GM18520 (cell line): ENCODE results near the gene VDR.
"Not testable (repeated sequence)": the region's sequence is repeated elsewhere in the genome, so short reads cannot be mapped to it uniquely, and the experiment has no call there.

Experiments used
- ATAC-seq: cut with Tn5 transposase; IDR thresholded peaks from one replicate; pipeline ENCODE4 v1.9.1; 2021; ENCODE audit not compliant: unreplicated experiment

Gene VDR

DNA sequence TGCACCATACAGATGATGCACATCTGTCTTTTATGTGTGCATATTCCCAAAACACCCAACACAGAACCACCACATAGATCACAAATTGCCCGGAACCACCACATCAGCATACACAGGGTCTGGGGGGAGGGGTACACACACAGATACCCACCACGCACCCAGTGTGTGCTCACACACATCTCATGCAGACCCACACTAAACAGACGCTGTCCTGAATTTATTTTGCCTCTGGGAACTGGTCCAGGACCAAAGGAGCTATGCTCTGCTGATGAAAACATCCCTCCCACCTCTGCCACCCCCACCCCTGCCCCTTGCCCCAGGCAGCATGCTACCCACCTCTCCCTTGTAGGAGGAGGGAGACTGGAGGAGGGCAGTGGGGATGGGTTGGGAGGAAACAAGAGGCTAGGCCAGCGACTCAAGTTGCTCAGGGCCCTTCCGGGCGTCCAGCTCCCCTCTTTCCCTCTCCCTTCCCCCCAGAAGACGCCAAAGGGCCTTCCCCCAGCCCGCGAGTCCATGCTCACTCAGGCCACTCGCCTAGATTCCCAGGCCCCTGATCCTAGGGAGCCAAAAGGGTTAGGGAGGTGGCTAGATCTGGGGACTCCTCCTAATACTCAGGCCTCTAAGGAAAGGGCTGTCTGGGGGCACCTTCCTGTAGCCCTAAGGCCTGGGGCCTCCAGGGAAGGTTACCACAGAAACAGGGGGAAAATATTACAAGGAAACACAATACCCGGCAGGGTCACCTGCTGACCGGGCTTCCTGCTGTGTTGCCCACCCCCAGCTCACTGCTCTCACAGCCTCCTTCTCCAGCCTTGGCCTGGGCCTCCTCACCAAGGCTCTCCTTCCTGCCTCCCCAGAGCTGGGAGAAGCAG lies 88.2 kb downstream of the VDR start:
- no peak for ATAC-seq

DNA sequence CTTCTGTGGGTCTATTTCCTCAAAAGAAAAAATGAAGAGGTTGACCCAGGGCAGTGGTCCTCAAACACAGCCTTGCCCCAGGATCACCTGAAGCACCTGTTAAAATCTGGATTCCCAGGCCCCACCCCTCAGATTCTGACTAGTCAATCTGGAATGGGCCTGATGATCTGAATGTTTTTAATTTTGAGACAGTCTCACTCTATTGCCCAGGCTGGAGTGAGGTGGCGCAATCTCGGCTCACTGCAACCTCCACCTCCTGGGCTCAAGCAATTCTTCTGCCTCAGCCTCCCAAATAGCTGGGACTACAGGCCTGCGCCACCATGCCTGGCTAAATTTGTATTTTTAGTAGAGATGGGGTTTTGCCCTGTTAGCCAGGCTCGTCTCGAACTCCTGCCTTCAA lies 89.3 kb downstream of the VDR start:
- ATAC-seq, result not testable (repeated sequence)

DNA sequence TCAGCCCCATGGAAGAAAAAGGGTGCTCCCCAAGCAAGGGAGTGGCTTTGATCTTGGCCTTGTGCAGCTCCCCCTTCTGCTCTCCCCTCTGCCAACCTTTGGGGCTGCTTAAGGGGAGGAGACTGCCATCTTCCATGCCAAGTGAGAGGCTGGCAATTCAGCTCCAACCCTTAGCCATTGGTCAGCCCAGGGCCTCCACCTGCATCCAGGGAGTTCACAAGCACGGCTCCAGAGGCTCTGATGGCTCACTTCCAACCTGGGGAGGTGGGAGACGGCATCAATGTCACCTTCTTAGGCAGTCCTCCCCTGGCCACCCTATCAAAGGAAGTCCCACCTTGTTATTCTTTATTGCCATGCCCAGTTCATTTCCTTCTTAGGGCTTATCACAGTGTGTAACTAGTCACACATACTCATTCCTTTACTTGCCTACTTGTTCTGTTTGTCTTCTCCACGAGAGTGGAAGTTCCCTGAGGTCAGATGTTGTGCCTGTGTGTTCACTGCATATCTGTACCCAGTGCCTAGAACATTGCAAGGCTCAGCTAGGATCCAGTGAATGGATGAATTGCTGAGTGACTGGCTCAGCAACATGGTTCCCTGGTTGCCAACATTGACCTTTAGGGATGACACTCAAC lies 90.1 kb downstream of the VDR start:
- ATAC-seq, result no peak

DNA sequence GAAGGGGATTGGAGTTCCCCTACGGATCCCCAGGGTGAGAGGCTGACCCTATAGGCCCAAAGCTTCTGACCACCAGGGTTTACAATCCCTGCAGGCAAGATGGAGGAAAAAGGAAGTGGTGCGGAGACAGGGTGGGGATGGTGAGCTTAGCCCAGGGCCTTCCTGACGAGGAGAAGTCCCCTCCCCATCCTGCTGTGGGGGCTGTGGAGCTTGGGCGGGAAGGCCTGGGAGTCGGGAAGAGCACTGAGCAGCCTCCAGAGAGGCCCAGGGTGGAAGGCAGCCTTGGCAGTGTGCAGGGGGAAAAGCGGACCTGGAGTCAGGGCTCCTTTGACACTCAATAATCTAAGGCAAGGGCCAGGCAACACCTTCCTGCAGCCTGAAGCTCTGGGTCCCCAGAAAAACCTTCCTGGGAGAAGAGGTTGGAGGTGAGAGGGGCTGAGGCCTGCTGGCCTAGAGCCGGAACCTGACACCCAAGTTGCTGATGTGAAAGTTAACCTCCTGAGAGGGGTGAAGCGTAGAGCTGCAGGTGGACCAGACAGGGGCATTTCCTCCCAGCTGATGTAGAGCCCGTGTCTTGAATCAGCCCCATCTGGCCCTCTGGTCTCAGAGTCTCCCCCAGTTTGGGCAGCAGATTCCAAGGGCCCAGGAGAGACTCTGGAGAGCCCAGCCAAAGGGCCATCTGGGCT lies 91.1 kb downstream of the VDR start:
- peak; percentile 25 for ATAC-seq

DNA sequence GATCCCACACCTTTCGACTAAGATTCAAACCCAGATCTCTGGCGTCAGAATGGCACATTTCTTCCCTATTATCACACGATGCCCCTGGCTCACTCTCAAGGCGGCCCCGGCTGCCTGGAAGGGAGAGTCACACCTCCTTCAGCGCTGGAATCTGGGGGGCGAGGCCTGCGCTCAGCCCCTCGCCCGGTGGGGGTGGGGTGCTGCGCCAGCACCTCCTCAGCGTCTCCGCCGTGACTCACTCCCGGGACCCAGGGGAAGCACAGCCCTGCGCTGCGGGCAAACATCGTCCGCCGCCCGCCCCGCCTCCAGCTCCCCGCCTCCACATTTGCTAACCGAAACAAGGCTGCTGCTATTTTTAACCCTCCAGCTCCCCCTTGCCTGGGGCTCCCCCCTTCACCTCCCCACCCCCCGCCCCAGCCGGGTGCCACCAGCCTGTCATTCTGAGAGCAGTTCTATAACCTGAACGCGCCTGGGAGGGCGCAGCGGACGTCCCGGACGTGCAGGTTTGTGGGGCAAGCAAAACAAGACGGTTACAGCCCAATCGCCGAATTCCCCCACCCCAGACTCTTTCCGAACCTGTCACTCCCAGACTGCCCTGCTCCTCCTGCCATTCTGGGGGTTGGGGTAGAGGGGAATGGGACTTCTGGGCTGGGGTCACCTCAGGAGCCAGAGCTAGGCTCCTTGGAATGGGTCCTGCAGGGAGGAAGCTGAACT lies 91.8 kb downstream of the VDR start:
- ATAC-seq, result peak; percentile 43

DNA sequence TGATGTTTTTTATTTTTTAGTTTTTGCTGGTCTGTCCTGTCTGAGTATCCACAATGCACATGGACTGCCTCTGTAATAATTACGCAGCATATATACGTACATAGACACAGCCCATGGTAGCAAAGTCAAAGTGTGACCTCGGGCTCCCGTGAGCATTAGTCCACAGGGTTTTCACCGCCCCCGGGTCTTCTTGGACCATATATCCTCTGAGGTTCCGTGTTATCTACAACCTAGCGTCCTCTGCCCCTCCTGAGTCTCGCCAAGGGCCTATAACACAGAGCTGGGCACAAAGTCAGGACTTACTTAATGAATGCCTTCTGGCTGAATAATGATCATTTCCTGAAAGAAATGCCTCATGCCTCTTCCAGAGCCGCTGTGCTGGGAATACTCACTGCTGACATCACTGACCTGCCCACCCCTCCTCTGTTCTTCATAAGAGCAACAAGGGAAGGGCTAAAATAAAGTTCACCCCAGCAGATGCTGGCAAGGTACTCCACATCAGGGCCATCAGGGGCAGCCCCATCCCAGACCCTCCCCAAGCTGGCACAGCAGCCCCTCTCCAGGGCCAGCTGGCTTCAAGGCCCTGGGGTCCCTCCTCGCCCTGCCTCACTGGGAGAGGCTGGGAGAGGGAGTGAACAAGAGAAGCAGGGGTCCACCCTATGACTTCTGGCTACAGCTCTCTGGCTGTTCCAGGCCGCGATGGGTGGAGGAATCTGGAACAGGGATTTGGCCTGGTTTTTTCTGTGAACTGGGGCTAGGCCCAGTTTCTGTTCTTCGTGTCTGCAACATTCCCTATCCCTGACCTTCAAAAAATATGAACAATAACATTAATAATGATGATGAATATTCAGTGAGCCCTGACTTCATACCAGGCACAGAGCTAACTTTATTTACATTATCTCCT lies 93.0 kb downstream of the VDR start:
- ATAC-seq, result no peak

DNA sequence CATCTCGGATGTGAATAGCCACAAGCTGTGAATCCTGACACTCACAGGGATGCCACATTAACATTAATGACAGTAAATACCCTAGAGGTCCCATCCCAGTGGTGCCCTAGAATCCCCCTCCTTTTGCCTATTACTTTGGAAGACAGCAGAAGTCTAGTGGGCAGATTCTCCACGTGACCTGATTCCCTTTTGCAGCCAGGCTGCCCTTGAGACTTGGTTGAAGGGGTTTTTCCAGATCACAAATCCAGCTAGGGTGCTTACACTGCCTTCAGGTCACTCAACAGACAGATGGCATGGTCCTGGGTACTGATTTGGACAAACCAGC lies 93.8 kb downstream of the VDR start:
- ATAC-seq, result no peak

DNA sequence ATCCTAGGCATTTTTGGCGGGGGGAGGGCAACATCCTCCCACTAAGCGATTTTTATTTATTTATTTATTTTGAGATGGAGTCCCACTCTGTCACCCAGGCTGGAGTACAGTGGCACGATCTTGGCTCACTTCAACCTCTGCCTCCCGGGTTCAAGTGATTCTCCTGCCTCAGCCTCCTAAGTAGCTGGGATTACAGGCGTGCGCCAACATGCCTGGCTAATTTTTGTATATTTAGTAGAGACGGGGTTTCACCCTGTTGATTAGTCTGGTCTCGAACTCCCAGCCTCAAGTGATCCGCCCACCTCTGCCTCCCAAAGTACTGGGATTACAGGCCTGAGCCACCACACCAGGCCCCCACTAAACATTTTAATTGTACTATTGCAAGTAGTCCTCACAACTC lies 95.3 kb downstream of the VDR start:
- not testable (repeated sequence) for ATAC-seq

DNA sequence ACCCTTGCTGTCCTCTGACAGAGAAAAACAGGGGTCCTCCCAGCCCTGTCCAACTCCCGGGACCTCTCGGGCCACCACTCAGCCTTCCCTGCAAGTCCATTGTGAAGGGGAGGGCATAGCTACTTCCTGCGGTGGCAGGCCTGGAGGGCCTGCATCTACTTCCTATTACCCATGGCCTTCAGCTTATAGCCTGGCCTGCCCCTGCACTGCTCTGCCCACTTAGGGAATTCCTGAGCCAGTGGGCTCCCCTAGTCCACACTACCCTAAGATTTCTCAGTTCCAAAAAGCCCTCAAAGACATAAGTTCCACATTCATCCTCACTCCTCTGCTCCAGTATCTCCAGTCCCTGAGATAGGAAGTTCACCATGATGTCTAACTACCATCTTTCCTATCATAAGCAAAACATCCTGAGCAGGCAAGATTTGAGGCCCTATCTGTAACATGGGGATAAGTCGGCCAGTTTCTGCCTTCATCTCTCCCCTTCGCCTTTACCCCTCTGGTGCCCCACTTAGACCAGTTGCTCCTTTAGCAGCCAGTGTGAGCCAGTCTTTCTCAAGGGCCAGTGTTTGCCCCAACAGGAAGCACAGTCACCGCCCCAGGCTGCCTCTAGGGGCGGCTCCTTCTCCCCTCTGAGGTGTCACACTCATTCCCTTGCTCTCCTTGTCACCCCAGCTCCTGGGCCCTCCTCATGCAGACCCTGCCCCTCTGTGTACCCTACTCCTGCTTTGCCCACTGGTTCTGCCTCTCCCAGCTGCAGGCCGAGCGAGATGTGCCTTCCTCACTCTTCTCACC lies 96.0 kb downstream of the VDR start:
- ATAC-seq, result no peak

DNA sequence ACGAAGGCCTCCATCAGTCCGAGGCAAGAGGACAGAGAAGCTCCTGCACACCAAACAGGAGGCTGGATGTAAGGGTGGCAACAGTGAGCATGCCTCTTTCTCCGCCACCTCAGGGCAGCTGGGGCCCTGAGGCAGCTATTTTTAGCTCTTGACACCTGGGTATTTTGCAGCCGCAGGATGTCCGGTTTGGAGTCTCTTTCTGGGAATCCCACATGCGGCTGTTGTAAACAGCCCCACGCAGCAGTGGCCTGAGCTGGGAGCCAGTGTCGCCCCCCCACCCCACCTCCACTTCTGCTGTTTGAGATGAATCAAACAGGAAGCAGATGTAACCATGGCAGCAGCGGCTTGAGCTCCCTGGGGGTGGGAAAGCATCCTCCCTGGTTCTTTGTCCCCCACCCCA lies 96.7 kb downstream of the VDR start:
- peak; percentile 34 for ATAC-seq

DNA sequence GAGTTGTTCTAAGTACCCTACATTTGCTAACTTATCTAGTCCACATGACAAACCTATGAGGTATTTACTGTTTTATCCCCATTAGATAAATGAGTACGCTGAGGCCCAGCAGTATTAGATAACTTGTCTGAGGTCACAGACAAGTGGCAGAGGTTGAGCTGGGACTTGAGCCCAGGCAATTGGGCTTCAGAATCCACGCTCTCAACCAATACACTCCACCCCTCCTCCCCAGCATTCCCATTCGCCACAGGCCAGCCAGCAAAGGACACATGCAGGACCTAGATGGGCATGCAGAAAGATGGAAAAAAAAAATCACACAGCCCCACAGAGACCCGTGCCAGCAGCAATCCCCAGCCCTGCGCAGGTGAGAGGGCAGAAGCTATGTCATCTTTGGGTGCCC lies 97.5 kb downstream of the VDR start:
- no peak for ATAC-seq

DNA sequence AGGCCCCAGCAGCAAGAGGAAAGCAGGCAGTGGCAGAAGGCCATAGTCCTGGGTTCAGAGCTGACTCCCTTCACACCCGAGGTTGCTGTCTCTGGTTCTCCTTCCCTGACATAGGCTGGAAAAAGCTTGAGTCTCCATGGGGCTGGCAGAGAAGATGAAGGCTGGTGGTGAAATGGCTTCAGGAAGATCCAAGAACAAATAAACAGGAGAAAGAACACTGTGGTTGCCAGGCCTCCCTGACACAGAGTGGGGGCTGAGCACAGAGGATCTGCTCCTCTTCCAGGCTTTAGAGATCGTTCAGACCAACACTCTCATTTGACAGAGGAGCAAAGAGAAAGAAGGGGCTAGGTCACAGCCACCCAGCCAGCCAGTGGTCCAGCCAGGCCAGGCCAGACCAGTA lies 99.4 kb downstream of the VDR start:
- ATAC-seq, result no peak

DNA sequence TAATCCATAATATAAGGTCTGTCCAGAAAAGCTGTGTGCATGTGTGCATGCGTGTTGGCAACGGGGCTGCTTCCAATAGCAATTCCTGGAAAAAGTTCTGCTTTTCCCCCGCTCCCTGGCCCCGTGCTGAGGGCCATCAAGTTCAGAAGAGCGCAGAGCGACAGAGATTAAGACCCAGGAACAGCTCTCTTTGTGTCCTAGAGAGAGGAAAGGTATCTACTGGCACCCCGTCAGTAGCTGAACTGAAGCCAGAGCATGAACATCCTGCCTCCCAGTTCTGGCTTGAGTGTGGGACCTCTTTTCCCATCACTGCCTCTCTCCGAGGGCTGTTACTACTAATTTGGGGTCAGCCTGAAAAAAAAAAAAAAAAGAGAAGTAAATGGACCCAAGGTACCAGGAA lies 100.6 kb downstream of the VDR start:
- ATAC-seq, result no peak

DNA sequence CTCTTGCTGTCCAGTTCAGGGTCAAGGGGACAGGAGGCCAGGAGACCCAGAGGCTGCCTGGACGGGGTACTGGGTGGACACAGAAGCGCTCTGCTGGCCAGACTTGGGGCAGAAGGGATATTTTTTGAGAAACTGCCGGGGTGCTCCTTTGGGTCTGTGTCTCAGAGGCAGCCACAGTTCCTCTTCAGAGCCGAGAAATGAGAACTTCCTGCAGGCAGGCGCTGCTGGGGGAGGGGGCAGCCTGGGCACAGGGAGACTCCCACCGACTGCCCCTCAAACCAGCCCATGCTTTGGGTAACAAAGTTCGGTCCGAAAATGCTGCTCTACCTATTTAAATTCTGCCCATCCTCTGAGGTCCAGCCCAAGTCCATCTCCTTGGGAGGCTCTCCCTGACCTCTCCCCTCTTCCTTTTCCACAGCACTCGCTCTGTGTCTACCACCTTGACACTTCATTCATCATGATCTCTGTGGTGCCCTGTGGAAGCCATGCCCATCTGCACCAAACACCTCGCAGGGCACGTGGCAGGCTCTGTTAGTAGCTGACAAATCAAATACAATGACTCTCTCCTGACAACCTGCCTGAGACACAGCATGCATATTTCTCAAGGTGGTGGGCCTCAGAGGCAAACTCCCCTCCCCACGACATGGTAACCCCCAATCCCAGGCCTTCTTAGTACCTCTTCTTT lies 101.5 kb downstream of the VDR start:
- ATAC-seq, result no peak

DNA sequence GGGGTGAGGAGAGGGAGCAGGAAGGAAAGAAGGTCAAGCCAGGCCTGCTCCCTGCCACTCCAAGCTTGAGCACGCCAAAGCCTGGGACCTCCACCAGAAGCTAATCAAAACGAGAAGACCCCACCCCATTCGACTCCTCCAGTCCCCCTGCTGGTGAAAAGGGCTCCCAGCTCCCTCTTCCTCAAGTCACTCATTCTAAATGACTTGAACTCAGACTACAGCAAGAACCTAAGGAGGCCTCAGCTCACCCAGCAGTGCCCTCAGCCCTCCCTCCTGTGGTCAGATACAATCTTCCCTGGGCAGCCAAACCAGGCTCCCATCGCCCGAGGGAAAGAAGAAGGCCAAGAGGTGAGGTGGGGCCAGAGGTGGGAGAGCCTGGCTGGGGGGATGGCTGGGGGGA lies 102.5 kb downstream of the VDR start:
- no peak for ATAC-seq

DNA sequence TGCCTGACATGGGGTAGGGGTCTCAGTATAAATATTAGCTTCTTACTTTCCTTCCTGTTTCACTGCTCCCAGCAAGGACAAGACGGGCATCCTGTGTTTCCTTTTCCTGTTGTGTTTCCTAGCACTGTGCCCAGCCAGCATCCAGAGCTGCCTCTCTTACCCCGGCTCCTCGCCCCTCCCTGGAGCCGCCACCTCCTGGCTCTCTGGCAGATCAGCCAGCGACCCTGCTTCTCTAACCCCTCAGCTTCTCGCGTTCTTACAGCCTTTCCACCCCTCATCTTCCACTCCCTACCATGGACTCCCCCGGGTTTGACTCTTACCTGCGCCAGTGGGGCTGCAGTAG lies 102.9 kb downstream of the VDR start:
- ATAC-seq, result no peak

DNA sequence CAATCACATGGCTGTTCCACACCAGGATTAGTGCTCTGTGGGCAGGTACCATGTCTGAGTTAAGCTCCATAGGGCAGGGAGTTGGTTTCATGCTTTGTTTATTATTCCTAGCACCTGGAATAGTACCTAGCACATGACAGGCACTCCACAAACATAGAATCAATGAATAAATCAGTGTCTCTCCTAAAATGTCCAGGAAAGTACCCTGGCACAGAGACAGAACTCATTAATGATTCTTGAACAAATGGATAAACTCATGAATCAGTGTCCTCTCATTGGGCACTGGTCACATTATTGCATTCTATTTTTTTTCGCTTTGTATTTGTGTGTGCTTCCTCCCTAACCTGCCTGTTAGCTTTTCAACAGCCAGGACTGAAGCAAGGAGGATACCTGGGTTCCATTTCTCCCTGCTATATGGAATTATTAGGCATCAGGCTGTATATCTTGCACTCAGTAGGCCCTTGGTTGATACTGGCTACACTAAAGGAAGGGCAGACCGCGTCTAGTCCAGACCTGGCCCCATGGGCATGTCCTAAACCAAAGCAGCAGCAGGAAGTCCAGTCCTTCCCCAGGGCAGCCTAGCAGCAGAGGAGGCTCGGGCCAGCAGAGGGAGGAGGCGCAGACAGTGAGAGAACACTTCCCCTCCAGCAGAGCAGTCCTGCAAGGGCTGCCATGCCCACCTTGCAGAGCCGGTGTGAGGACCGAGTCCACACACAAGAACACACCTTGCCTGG lies 103.5 kb downstream of the VDR start:
- ATAC-seq, result no peak

DNA sequence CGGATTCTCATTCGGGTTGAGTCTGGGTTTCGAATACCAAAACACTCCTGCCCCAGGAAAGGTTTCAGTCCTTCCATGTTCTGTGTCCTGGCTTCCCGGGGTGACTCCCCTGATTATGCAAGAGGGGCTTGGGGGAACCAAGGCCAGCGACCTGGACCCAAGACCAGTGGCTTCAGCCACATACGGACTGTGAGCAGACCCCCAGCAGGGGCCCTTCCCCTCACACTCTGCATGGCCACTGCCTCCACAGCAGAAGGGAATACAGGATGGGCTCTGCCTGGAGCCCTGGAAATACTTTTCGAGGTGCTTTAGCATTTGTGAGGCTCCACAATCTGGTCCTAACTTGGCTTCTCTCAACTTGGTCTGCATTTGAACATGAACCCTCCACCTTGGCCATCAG lies 104.2 kb downstream of the VDR start:
- no peak for ATAC-seq
